Left lung (tissue), 10 donors: Measurements from ENCODE around the gene GPR152. TPM values are rescaled to one million over a fixed set of nuclear protein-coding genes. Genes with fewer than 3 reads are reported as not detected.

Experiments
- ATAC-seq: fragments of 200-7000 bp; cut with Tn5 transposase; one replicate; pipeline ENCODE4 v1.9.1; 2020; ENCODE audit warnings: moderate library complexity
- DNase-seq, 4 donors: peaks; one replicate each; pipeline ENCODE4 v3.0.0-alpha.2; 2013 to 2020
- H3K27ac ChIP-seq, 2 donors: fragments of 200-600 bp; sonication (generic) in 1 of 2; one replicate each; pipeline versions ENCODE4 v1.5.0 to v1.8.0; 2020 to 2021
- H3K27me3 ChIP-seq, 2 donors: fragments of 200-600 bp; sonication (generic) in 1 of 2; one replicate each; pipeline versions ENCODE4 v1.5.0 to v1.8.0; 2020 to 2021
- H3K36me3 ChIP-seq, 2 donors: fragments of 200-600 bp; sonication (generic) in 1 of 2; one replicate each; pipeline versions ENCODE4 v1.5.0 to v1.8.0; 2020 to 2021
- H3K4me1 ChIP-seq, 2 donors: fragments of 200-600 bp; one replicate each; pipeline ENCODE4 v1.8.0; 2021
- H3K4me3 ChIP-seq, 2 donors: fragments of 200-600 bp; sonication (generic) in 1 of 2; one replicate each; pipeline versions ENCODE4 v1.5.0 to v1.8.0; 2020 to 2021; ENCODE audit warnings: mild to moderate bottlenecking in 1 of 2
- H3K9me3 ChIP-seq, 2 donors: fragments of 200-600 bp; sonication (generic) in 1 of 2; one replicate each; pipeline versions ENCODE4 v1.5.0 to v1.8.0; 2020 to 2021
- intact Hi-C, 2 donors: fragments of 100-400 bp; cut with DNase I; formaldehyde crosslinking; loops; one replicate each; pipeline versions ENCODE4 v1.11.2 to v1.14.2; 2022
- polyA plus RNA-seq, 6 donors: library from polyadenylated mRNA; unstranded; fragments of 120-200 nt; gene quantifications; one replicate each; pipeline ENCODE4 v1.2.1, GENCODE V29; 2013; ENCODE audit not compliant: insufficient read length in 6 of 6
- total RNA-seq, 2 donors: library from RNA; stranded (reverse); fragmentation: NEBNext Ultra II Directional; extraction: Animal tissue kit (Norgen Biotek cat#: 25700); gene quantifications; one replicate each; pipeline ENCODE4 v1.2.1, GENCODE V29; 2021
- TF ChIP-seq, protein P1 (sequence below), 2 donors: fragments of 200-600 bp; sonication (generic) in 1 of 2; IDR thresholded peaks; one replicate each; pipeline versions ENCODE4 v1.5.0 to v1.8.0; 2021; ENCODE audit warnings: antibody characterized with exemption in 2 of 2
- donor health status: DM: no; HTN: yes; CAD: no.
- donor health status: DM: no; HTN: no; CAD: no.

Gene GPR152
- total and polyA plus RNA-seq, 8 donors, result not detected

GRCh38 chr11:67409781-67410368 lies 42.7 kb downstream of the GPR152 start:
- ATAC-seq (peak; percentile 63), DNase-seq (peak in 1 of 4 donors; percentile 47)
- H3K4me3 ChIP-seq, result no peak overlapping the region
- no peaks in the 10 kb centered on the region for H3K9me3 ChIP-seq
- intact Hi-C loops, result no loop called here
- H3K36me3 ChIP-seq, result no peaks in the 10 kb centered on the region
- H3K27me3 ChIP-seq, result peaks cover 0 to 29% of the 10 kb centered on the region in 2 donors
- peak overlapping the region in 1 of 2 donors; percentile 53 for H3K27ac ChIP-seq
- TF ChIP-seq, protein P1, sequence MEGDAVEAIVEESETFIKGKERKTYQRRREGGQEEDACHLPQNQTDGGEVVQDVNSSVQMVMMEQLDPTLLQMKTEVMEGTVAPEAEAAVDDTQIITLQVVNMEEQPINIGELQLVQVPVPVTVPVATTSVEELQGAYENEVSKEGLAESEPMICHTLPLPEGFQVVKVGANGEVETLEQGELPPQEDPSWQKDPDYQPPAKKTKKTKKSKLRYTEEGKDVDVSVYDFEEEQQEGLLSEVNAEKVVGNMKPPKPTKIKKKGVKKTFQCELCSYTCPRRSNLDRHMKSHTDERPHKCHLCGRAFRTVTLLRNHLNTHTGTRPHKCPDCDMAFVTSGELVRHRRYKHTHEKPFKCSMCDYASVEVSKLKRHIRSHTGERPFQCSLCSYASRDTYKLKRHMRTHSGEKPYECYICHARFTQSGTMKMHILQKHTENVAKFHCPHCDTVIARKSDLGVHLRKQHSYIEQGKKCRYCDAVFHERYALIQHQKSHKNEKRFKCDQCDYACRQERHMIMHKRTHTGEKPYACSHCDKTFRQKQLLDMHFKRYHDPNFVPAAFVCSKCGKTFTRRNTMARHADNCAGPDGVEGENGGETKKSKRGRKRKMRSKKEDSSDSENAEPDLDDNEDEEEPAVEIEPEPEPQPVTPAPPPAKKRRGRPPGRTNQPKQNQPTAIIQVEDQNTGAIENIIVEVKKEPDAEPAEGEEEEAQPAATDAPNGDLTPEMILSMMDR (IDR thresholded peaks at IDR 0.05), result no peak
- peaks cover 0 to 54% of the 10 kb centered on the region in 2 donors for H3K4me1 ChIP-seq

DNA sequence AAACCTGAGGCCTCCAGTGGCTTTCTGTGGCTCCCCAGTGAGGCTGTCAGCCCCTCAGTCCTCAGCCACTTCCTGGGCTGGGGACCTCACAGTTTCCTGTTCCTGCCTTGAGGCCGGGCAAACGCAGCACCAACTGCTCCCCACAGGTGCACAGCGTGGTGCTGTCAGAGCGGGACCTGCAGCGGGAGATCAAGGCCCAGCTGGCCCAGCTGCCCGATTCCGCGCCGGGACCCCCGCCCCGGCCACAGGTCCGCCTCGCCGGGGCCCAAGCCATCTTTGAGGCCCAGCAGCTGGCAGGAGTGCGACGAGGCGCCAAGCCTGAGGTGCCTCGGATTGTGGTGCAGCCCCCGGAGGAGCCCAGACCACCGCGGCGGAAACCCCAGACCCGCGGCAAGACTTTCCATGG lies 43.3 kb downstream of the GPR152 start:
- H3K4me1 ChIP-seq, result peaks cover 0 to 55% of the 10 kb centered on the region in 2 donors
- DNase-seq, result peak in 1 of 4 donors; percentile 81
- H3K9me3 ChIP-seq, result no peaks in the 10 kb centered on the region
- H3K36me3 ChIP-seq, result no peaks in the 10 kb centered on the region
- H3K27me3 ChIP-seq, result peaks cover 0 to 23% of the 10 kb centered on the region in 2 donors
- ATAC-seq, result peak; percentile 4
- H3K27ac ChIP-seq, result peak overlapping the region in 1 of 2 donors; percentile 53
- H3K4me3 ChIP-seq, result peak overlapping the region in 1 of 2 donors; percentile 6
- TF ChIP-seq, protein P1 (IDR thresholded peaks at IDR 0.05), result no peak
- intact Hi-C loops, result no loop called here

DNA sequence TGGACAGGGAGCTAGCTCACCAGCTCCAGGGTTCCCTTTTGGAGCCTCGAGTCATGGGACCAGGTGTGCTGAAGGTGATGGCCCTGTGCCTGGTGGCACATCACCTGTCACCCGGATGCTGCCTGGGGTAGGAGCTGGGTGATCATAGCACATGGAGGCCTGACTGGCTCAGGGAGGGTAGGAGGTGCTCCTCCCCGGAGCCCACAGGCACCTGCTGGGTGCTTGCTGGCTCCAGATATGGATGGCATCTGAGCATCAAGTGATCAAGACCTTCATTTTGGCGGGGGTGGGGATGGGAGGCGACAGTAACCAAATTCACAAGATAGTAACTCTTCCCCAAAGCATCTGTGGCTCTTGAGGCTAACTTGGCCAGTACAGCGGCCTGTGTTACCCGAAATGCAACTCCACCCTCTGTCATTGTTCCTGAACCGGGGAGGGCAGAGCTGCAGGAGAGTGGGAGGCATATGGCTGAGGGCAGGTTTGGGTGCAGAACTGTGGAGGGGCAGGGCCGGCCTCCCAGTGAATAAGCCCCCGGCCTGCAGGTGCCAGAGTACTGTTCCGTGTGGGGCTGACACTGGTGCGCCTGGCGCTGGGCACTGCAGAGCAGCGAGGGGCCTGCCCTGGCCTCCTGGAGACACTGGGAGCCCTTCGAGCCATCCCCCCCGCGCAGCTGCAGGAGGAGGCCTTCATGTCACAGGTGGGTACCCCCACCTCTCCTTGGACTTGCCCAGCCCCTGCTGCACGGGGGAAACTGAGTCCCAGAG lies 43.9 kb downstream of the GPR152 start:
- Histone ChIP-seq H3K27ac (peak overlapping the region in 1 of 2 donors; percentile 53), H3K4me1 (peaks cover 0 to 61% of the 10 kb centered on the region in 2 donors), H3K4me3 (no peak overlapping the region), H3K36me3 (no peaks in the 10 kb centered on the region), H3K9me3 (no peaks in the 10 kb centered on the region), H3K27me3 (peaks cover 0 to 20% of the 10 kb centered on the region in 2 donors)
- DNase-seq, result no peak
- TF ChIP-seq, protein P1 (IDR thresholded peaks at IDR 0.05), result no peak
- no peak for ATAC-seq
- intact Hi-C loops, result no loop called here

DNA sequence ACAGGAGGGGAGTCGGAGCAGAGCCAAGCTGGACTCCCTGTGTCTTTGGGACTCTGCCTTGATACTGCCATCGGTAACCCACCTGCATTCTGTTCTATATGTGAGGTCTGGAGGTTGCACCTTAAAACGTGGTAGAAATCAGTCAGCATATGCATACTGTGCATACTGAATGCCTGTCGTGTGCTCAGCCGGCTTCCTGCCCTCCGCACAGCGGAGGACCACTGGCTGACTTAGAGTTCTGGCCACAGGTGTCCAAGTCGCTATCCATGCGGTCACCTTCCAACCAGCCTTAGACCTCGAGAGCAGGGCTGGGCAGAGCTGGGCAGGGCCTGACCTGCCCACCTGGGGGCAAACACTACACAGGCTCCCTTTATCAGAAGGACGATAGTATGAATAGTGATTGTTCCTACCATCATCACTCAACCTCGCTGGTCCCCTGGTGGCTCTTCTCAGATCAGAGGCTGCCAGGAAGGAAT lies 44.8 kb downstream of the GPR152 start:
- H3K27me3 ChIP-seq, result peaks cover 0 to 20% of the 10 kb centered on the region in 2 donors
- intact Hi-C loops, result no loop called here
- DNase-seq (no peak), ATAC-seq (no peak)
- no peak overlapping the region for H3K4me3 ChIP-seq
- TF ChIP-seq, protein P1 (IDR thresholded peaks at IDR 0.05), result no peak
- H3K9me3 ChIP-seq, result no peaks in the 10 kb centered on the region
- H3K27ac ChIP-seq, result peak overlapping the region in 1 of 2 donors; percentile 53
- peaks cover 0 to 70% of the 10 kb centered on the region in 2 donors for H3K4me1 ChIP-seq
- H3K36me3 ChIP-seq, result no peaks in the 10 kb centered on the region
